ENCODE data around the gene NOS3.

NOS3 gene

GRCh38 chr7:150953061-150953997 lies 37.5 kb upstream of the NOS3 start:
- DNase-seq (ENCODE audit: low read depth) = no peak
- H3K4me3 ChIP-seq (ENCODE audit: low read length) = no peak overlapping the region
- TF ChIP-seq, protein P1, sequence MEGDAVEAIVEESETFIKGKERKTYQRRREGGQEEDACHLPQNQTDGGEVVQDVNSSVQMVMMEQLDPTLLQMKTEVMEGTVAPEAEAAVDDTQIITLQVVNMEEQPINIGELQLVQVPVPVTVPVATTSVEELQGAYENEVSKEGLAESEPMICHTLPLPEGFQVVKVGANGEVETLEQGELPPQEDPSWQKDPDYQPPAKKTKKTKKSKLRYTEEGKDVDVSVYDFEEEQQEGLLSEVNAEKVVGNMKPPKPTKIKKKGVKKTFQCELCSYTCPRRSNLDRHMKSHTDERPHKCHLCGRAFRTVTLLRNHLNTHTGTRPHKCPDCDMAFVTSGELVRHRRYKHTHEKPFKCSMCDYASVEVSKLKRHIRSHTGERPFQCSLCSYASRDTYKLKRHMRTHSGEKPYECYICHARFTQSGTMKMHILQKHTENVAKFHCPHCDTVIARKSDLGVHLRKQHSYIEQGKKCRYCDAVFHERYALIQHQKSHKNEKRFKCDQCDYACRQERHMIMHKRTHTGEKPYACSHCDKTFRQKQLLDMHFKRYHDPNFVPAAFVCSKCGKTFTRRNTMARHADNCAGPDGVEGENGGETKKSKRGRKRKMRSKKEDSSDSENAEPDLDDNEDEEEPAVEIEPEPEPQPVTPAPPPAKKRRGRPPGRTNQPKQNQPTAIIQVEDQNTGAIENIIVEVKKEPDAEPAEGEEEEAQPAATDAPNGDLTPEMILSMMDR (IDR thresholded peaks at IDR 0.05; ENCODE audit: insufficient read depth, low read depth, low read length, missing control alignments) = no peak

GRCh38 chr7:150954201-150954985 lies 36.4 kb upstream of the NOS3 start:
- DNase-seq (ENCODE audit: low read depth) = no peak
- H3K4me3 ChIP-seq (ENCODE audit: low read length) = no peak overlapping the region
- TF ChIP-seq, protein P1 (IDR thresholded peaks at IDR 0.05; ENCODE audit: insufficient read depth, low read depth, low read length, missing control alignments) = no peak

- TF ChIP-seq, protein P1 (IDR thresholded peaks at IDR 0.05; ENCODE audit: insufficient read depth, low read depth, low read length, missing control alignments) = no peak
- H3K4me3 ChIP-seq (ENCODE audit: low read length) = no peak overlapping the region
- no peak for DNase-seq (ENCODE audit: low read depth)
Observed at GRCh38 chr7:150954986-150955518, 35.8 kb upstream of the NOS3 start.

DNA sequence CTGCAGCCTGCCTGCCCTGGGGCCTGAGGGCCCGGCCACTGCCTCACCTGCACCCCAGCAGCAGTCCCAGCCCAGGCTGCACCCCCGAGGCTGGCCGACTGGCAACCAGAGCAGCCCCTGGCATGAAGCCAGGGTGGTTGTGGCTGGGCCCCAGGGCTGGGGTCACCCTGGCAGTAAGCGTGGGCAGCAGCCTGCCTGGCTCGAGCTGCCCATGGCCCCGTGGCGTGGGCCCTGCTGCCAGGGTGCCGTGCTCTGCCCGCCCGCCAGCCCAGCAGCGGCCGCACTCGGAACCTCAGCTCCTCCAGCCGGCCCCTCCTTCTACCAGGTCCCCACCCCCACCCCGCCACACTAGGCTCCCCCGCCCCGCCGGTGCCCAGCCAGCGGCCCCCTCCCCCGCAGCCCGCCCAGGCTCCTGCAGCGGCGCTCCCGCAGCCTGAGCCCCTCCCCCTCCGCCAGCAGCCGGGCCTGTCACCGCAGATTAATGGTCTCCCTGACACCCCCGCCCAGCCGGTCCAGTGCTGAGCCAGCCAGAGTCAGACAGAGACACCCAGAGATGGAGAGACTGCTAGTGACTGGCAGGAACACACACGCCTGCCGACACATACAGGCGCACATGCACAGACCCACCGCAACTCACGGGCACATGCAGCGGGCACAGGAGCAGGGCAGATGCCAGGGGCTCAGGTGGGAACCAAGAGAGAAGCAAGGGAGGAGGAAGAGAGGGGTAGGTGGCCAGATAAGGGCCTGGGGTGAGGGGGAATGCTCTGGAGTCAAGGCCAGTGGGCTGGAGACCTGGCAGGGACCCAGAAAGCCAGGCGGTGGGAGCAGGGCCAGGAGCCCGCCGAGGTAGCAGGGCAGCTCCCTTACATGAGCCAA lies 35.1 kb upstream of the NOS3 start:
- no peak overlapping the region for H3K4me3 ChIP-seq (ENCODE audit: low read length)
- DNase-seq (ENCODE audit: low read depth) = no peak
- TF ChIP-seq, protein P1 (IDR thresholded peaks at IDR 0.05; ENCODE audit: insufficient read depth, low read depth, low read length, missing control alignments) = no peak

DNA sequence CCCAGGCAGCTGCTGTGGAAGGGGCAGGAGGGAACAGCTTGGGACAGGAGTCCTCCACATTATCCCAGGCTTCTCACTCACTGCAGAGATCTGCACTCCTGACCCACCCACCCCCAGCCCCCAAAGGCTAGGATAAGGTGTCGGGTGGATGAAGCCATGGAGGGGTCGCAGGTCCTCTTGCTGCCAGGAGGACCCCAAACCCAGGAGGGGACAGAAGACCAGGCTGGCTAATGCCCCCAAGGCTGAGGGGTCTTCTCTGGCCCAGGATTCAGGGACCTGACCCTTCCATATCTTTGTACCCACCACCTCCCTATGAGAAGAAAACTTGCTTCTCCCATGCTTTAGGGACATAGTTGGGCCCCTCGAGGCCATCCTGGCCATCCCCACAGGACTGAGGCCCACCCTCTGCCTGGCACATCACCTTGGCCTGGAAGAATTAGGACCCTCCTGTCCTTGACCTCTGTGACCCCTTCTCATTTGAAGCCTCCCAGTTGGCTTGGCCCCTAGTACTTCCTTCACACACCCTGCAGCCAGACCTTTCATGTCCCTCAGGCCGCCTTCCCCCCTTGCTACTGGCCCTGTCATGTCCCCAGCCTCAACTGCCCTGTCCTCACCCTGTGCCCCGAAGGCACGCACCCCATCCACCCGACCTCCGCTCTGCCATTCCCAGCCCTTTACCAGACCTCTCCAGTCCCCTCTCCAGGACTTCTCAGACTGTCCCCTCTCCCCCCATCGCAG lies 34.3 kb upstream of the NOS3 start:
- DNase-seq (ENCODE audit: low read depth) = no peak
- H3K4me3 ChIP-seq (ENCODE audit: low read length) = no peak overlapping the region
- TF ChIP-seq, protein P1 (IDR thresholded peaks at IDR 0.05; ENCODE audit: insufficient read depth, low read depth, low read length, missing control alignments) = no peak
